Fibroblast of upper back skin (primary cell): ENCODE data around the gene ITPRIP.

Experiments used
- DNase-seq: peaks from one replicate; pipeline ENCODE4 v3.0.0-alpha.2; 2013

The ITPRIP gene

GRCh38 chr10:104307576-104308438, 30.5 kb downstream of the ITPRIP start:
- DNase-seq = peak; percentile 51

DNA sequence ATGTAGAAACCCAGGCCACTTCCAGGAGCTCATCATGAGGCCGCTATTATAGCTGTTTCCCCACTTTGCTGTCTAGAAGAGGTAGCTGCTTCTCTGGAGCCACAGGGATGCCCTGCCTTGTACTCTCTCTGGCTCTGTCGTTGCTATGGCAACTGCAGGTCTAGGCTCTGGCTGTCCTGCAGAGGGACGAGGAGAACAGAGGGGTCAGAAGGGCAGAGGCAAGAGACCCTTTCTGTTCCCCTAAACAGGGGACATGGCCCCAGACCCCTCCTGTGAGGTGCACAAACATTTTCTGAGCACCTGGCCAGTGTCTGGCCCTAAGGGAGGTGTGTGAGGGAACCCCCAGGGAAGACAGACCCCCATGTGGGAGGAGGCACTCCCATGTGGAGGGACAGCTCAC, 31.4 kb downstream of the ITPRIP start:
- no peak for DNase-seq

DNA sequence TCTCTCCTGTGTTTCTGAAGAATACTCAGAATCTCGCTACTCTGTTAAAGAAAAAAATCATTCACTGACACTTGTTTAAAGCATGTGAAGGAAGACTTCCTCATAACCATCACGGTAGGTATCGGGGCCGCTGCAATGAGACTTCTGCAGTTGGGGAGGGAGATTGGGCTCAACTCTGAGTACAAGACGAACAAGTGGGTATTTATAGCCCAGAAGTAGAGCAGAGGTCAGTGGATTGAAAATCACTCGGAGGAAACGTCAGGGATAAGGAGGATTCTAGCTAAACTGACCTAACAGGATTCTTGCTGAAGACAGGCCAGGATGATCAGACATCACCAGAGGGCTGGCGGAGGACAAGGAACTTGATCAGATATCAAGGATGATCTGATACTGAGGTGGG, 33.3 kb downstream of the ITPRIP start:
- DNase-seq = no peak

- DNase-seq = no peak
These were observed 33.9 kb downstream of the ITPRIP start for GRCh38 chr10:104304356-104304745.

- no peak for DNase-seq
These were observed 34.5 kb downstream of the ITPRIP start for GRCh38 chr10:104303594-104304355.

- DNase-seq = no peak
These were observed 36.2 kb downstream of the ITPRIP start for GRCh38 chr10:104301907-104302690.

DNA sequence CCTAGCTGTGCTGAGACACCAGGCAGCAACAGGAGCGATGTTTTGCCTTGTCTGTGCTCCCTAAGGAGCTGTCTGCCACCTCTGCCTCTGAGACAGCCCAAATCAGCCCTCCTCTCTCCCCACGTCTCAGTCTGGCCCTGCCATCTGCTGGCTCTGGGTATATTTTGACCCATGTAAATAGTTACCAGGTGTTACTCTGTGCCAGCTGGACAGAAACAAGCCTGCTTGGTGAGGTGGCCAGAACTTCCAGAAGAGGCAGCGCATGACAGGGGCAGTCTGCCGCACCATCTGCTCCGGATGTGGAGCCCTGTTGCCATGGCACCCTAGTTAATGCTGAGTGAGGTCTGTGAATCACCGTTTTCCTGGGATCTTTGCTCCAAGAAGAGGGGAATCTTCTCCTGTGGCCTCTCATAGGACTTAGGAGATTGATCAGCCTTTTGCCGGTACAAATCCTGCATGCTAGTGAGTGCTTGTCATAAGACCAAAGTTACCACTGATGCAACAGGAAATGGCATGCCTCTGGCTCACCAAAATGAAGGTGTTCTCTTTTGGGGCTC, 37.5 kb downstream of the ITPRIP start:
- peak; percentile 98 for DNase-seq

GRCh38 chr10:104300002-104300735, 38.1 kb downstream of the ITPRIP start:
- DNase-seq = peak; percentile 97

- DNase-seq = peak; percentile 81
These were observed 39.0 kb downstream of the ITPRIP start for GRCh38 chr10:104299031-104299904.

GRCh38 chr10:104297697-104298660, 40.3 kb downstream of the ITPRIP start:
- peak; percentile 97 for DNase-seq

DNA sequence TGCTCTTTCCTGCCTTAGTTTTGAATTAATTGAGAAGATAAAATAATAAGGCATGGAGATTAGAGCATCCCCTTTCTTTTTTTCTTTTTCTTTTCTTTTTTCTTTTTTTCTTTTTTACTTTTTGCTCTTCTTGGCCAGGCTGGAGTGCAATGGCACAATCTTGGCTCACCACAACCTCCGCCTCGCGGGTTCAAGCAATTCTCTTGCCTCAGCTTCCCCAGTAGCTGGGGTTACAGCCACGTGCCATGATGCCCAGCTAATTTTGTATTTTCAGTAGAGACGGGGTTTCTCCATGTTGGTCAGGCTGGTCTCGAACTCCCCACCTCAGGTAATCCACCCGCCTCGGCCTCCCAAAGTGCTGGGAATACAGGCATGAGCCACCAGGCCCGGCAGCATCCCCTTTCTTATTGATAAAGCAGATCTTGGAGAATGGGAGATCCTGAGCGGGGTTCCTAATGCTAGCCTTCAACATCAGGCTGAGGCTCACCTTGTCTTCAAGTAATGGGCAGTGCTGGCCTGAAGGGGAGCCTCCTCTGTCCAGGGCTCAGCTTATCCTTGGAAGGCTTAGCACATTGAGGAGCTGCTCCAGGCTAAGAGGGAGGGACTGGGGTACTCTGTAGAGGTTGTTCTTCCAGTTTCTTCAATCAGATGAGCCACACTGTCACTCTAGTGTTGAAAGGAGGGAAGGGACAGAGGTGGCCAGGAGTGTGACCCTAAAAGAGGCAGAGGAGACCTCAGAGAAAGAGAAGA, 41.4 kb downstream of the ITPRIP start:
- DNase-seq = no peak

DNA sequence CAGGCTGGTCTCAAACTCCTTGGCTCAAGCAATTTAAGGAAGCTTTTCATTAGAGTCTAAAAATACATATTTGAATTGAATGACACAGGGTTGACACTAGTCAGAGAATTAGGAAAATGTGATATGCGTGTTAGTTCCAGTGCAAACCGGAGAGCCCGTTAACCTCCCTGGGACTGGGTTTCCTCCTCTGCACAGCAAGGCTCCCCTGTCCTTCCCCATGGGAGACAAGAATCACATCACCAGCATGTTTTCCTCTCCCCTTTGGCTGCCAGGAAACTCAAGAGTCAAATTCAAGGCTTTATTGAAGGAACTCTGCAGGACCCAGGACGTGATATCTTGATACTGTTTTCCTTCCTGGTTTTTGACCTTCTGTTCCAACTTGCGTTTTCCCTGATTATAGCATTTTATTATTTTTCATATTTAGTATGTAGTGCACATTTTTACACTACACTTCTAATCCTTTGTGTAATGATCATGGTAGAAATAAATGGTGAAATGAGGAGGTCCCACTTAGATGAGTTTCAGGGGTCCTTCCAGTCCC, 44.4 kb downstream of the ITPRIP start:
- no peak for DNase-seq

DNA sequence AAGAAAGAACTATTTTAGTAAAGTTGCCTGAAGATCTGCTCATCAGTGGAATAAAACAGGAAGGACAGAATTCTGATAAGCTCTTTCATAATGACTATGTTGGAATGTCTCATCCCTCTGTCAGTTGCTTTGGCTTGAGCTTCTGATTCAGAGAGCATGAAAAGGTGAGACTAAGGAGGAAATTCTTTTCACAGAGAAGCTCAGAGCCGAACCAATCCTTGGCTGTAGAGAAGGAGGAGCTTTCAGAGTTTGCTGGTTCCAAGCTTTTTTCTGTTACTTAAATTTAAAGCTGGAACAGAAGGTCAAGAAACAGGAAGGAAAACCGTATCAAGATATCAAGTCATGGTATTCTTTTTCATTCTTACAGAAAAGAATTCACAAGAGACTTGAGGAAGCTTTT, 45.3 kb downstream of the ITPRIP start:
- DNase-seq = peak; percentile 66

DNA sequence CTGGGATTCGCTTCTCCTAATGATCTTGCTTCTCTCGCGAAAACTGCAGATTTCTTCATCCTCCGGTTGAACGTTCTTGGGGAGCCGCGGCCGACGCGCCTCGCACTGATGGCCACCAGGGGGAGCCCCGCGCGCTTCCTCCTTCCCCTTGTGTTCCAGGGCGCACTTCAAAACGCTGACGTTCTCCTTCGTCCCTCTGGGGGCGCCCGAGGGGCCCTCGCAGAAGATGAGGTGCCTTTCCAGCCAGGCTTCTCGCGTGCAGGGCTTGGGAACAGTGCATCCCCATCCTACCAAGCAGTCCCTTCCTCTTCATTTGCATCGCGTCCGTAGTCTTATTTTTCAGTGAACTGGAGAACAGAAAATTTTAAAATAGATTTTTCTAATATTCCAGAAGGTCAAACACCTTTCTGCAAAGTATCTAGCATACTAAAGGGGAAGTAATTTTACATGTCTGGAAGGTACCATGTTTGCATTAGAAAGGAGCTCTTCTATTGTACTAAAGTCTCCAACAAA, 46.8 kb downstream of the ITPRIP start:
- DNase-seq = peak; percentile 87

GRCh38 chr10:104288355-104288754, 49.9 kb downstream of the ITPRIP start:
- no peak for DNase-seq

DNA sequence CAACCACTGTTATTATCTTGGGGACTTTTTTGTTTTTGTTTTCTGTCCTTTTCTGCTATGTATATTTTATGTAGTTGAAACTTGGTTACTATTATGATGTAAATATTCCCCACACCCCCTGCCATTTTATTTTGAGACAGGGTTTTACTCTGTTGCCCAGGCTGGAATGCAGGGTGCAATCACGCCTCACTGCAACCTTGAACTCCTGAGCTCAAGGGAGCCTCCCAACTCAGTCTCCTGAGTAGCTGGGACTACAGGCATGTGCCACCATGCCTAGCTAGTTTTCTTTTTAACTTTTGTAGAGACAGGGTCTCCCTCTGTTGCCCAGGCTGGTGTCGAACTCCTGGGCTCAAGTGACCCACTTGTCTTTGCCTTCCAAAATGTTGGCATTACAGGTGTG, 51.3 kb downstream of the ITPRIP start:
- DNase-seq = no peak

- no peak for DNase-seq
These were observed 53.4 kb downstream of the ITPRIP start for GRCh38 chr10:104284846-104285245.

DNA sequence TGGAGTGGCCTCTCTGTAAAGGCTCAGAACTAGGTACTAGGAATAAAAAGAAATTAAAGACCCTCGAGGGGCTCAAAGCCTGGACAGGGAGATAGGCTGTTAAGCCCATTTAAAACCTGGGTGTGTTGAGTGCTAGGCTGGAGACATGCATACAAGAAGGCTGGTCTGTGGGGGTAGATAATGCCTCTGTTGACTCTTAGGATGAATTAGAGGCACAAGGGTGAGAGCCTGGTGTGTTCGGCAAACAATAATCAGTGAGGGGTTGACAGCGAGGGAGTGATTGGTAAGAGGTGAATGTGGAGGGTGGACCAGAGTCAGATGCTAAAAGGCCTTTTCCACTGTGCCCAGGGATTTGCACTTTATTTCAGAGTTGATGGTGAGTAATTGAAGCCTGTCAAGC, 56.6 kb downstream of the ITPRIP start:
- no peak for DNase-seq
